Activated naive CD8-positive, alpha-beta T cell treated with anti-CD3 and anti-CD28 coated beads, Interleukin-2, amount 10 ng/mL, durations not matched to agents 7 days and 5 days (primary cell): ENCODE measurements around the gene FNDC3B. TPM values are rescaled to one million over a fixed set of nuclear protein-coding genes. Genes with fewer than 3 reads are reported as not detected.

ENCODE experiments used
- ATAC-seq: fragments of 150-1000 bp; cut with Tn5 transposase; one replicate; pipeline ENCODE4 v1.10.0; 2021; ENCODE audit warnings: low read depth, moderate library complexity
- POLR2A ChIA-PET: fragments of 350-600 bp; sonication (Branson Sonifier 250); formaldehyde crosslinking; loops from one replicate; lab custom pipeline; 2021; ENCODE audit warnings: antibody characterized with exemption; lab: Charles Lee
- DNase-seq: peaks from one replicate; pipeline ENCODE4 v3.0.0; 2021
- H3K27ac Mint-ChIP-seq: one replicate; pipeline ENCODE4 v1.8.0; 2022; ENCODE audit warnings: mild to moderate bottlenecking, mixed read lengths
- H3K27me3 Mint-ChIP-seq: one replicate; pipeline ENCODE4 v1.8.0; 2022; ENCODE audit warnings: mild to moderate bottlenecking, moderate library complexity, mixed read lengths
- H3K36me3 Mint-ChIP-seq: one replicate; pipeline ENCODE4 v1.8.0; 2021; ENCODE audit warnings: mild to moderate bottlenecking, mixed read lengths
- H3K4me1 Mint-ChIP-seq: one replicate; pipeline ENCODE4 v1.8.0; 2021; ENCODE audit warnings: mixed read lengths
- H3K4me3 Mint-ChIP-seq: one replicate; pipeline ENCODE4 v1.8.0; 2022; ENCODE audit warnings: mild to moderate bottlenecking, moderate library complexity, mixed read lengths
- H3K9me3 Mint-ChIP-seq: one replicate; pipeline ENCODE4 v1.8.0; 2021; ENCODE audit warnings: mixed read lengths
- total RNA-seq, 2 experiments: library from RNA; stranded (reverse); gene quantifications; one replicate each; pipeline ENCODE4 v1.2.3, GENCODE V29; 2021

Gene FNDC3B
- total RNA-seq, 2 experiments from 2014 or later = 15.8 to 16.3 TPM

DNA sequence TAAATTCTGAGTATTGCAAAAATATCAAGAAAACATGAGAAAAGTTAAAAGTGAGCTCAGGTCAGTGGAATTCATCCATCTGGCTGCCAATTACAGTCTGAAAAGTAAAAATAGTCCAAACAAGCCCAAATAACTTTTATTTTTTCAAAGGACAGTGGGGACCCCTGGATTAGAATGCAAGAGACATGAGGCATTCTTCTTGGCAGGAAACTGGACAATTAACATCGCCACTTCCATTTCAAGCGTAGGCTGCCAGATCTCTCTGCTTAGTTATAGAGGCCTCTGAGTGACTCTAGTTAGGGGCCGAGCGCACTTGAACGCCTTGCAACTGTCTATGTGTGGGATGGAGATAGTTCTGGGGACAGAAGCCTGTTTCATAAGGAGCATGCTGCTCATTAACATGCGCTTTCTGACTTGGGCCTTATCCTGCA lies 219.7 kb downstream of the FNDC3B start:
- DNase-seq (no peak), ATAC-seq (no peak)
- Mint-ChIP-seq H3K4me1 (peaks cover 3% of the 10 kb centered on the region), H3K9me3 (no peaks in the 10 kb centered on the region), H3K27ac (no peak overlapping the region), H3K4me3 (no peak overlapping the region), H3K36me3 (peaks cover 8% of the 10 kb centered on the region), H3K27me3 (no peaks in the 10 kb centered on the region)
- POLR2A ChIA-PET = no interaction called here

DNA sequence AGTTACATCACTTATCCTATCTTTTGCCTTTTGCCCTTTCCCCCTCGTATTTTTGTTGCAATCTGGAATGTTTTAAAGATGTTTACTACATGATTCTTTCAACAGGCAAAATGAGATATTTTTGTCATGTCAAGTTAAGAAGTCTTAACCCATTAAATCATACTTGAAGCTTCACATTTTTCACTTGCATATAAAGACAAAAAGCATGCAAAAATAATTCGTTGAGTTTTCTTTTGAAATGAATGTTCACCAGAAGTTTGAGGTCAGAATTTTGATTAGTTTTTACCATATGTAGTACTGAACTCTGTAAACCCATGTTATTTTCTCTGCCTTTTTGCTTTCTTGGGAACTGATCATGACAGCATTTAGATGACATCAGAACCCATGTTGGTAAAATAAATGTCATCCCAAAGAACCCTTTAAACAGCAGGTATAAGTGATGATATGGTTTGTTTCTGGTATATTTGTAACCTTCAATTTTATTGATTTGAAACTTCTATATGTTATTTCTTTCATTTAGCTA lies 220.4 kb downstream of the FNDC3B start:
- DNase-seq (no peak), ATAC-seq (no peak)
- Mint-ChIP-seq H3K4me3 (no peak overlapping the region), H3K27ac (no peak overlapping the region), H3K36me3 (peaks cover 6% of the 10 kb centered on the region), H3K4me1 (peaks cover 1% of the 10 kb centered on the region), H3K27me3 (no peaks in the 10 kb centered on the region), H3K9me3 (no peaks in the 10 kb centered on the region)
- POLR2A ChIA-PET = no interaction called here

DNA sequence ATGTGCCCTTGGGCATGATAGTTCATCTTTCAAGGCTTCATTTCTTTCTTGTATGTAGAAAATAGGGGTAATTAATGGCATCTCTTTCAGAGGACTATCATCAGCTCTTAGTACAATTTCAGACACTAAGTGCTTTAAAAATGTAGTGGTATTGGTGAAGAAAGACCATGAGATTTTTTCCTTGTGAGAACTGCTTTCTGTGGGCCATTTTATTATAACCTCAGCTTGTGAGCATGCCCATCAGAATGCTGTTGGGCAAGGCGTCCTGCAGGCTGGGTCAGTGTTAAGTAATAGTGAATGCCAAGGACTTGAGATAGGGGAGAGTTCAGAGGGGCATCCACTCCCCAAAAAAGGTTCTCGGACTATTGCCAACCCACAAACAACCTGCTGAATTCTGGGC lies 221.0 kb downstream of the FNDC3B start:
- Mint-ChIP-seq H3K27ac (no peak overlapping the region), H3K9me3 (no peaks in the 10 kb centered on the region), H3K36me3 (peaks cover 6% of the 10 kb centered on the region), H3K27me3 (no peaks in the 10 kb centered on the region), H3K4me3 (no peak overlapping the region), H3K4me1 (no peaks in the 10 kb centered on the region)
- no peak for DNase-seq
- ATAC-seq = no peak
- POLR2A ChIA-PET = no interaction called here

- DNase-seq = no peak
- H3K36me3 Mint-ChIP-seq = peaks cover 6% of the 10 kb centered on the region
- H3K27ac Mint-ChIP-seq = no peak overlapping the region
- no peaks in the 10 kb centered on the region for H3K9me3 Mint-ChIP-seq
- no peaks in the 10 kb centered on the region for H3K4me1 Mint-ChIP-seq
- no peaks in the 10 kb centered on the region for H3K27me3 Mint-ChIP-seq
- POLR2A ChIA-PET = no interaction called here
- no peak overlapping the region for H3K4me3 Mint-ChIP-seq
- no peak for ATAC-seq
Observed at GRCh38 chr3:172261054-172261453, 221.7 kb downstream of the FNDC3B start.

- no peak overlapping the region for H3K27ac Mint-ChIP-seq
- H3K27me3 Mint-ChIP-seq = no peaks in the 10 kb centered on the region
- POLR2A ChIA-PET = no interaction called here
- DNase-seq (no peak), ATAC-seq (no peak)
- H3K36me3 Mint-ChIP-seq = peaks cover 6% of the 10 kb centered on the region
- H3K9me3 Mint-ChIP-seq = no peaks in the 10 kb centered on the region
- no peak overlapping the region for H3K4me3 Mint-ChIP-seq
- H3K4me1 Mint-ChIP-seq = no peaks in the 10 kb centered on the region
Observed at GRCh38 chr3:172262991-172263608, 223.7 kb downstream of the FNDC3B start.

DNA sequence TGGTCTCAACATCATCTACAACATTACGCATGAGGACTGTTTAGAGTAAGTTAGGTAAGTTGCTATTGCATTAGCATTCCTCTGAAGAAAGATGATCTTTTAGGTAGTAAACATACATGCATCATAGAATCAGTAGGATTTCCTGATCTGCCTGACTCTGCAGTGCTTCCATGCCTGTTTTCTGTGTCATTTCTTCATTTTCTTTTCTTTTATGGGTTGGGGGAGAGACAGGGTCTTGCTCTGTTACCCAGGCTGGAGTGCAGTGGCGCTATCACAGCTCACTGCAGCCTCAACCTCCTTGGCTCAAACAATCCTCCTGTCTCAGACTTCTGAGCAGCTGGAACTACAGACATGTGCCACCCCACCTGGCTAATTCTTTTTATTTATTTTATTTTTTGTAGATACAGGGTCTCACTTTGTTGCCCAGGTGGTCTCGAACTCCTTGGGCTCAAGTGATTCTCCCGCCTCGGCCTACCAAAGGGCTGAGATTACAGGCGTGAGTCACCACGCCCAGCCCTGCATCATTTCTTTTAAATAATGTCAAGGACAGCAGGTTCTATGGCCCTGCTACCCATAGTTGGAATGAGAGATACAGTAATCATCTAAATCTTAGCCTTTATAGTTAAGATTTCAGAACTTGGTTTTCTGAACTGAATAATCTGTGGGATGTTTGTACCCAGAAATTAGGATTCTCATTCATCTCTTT lies 224.6 kb downstream of the FNDC3B start:
- H3K4me3 Mint-ChIP-seq = no peak overlapping the region
- H3K36me3 Mint-ChIP-seq = peaks cover 6% of the 10 kb centered on the region
- H3K9me3 Mint-ChIP-seq = no peaks in the 10 kb centered on the region
- POLR2A ChIA-PET = no interaction called here
- DNase-seq (no peak), ATAC-seq (no peak)
- no peaks in the 10 kb centered on the region for H3K4me1 Mint-ChIP-seq
- no peak overlapping the region for H3K27ac Mint-ChIP-seq
- H3K27me3 Mint-ChIP-seq = no peaks in the 10 kb centered on the region

GRCh38 chr3:172266103-172266502 lies 226.7 kb downstream of the FNDC3B start:
- H3K27me3 Mint-ChIP-seq = no peaks in the 10 kb centered on the region
- peaks cover 11% of the 10 kb centered on the region for H3K36me3 Mint-ChIP-seq
- no peaks in the 10 kb centered on the region for H3K4me1 Mint-ChIP-seq
- DNase-seq (no peak), ATAC-seq (no peak)
- H3K9me3 Mint-ChIP-seq = no peaks in the 10 kb centered on the region
- no peak overlapping the region for H3K27ac Mint-ChIP-seq
- POLR2A ChIA-PET = no interaction called here
- no peak overlapping the region for H3K4me3 Mint-ChIP-seq

DNA sequence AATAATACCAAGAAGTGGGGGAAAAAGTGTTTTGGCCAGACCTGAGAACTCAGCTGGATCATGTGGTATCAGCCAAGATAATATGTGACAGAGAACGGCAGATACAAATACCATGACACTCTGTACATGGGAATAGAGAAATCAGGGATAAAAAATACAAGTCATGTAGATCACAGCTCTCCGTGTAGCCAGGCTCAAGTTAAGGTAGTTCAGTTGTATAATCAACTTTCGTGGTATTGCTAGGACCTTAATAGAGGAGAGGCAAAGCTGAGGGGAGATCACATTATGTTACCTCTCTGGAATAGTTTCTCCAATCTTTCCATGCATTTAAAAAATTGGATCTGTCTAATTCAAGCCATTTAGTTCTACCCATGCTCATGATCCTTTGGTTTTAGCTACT lies 229.0 kb downstream of the FNDC3B start:
- peaks cover 9% of the 10 kb centered on the region for H3K36me3 Mint-ChIP-seq
- H3K4me3 Mint-ChIP-seq = no peak overlapping the region
- no peaks in the 10 kb centered on the region for H3K9me3 Mint-ChIP-seq
- POLR2A ChIA-PET = no interaction called here
- ATAC-seq = no peak
- no peak for DNase-seq
- no peaks in the 10 kb centered on the region for H3K4me1 Mint-ChIP-seq
- no peak overlapping the region for H3K27ac Mint-ChIP-seq
- no peaks in the 10 kb centered on the region for H3K27me3 Mint-ChIP-seq

- H3K27ac Mint-ChIP-seq = no peak overlapping the region
- POLR2A ChIA-PET = interaction anchor here (0.6 kb wide), 1 partner anchor 431 kb away, joined by 3 read pairs; no protein-coding TSS in a partner anchor
- H3K36me3 Mint-ChIP-seq = peaks cover 9% of the 10 kb centered on the region
- DNase-seq (no peak), ATAC-seq (no peak)
- H3K4me1 Mint-ChIP-seq = no peaks in the 10 kb centered on the region
- H3K4me3 Mint-ChIP-seq = no peak overlapping the region
- no peaks in the 10 kb centered on the region for H3K27me3 Mint-ChIP-seq
- no peaks in the 10 kb centered on the region for H3K9me3 Mint-ChIP-seq
Observed at GRCh38 chr3:172268868-172269267, 229.5 kb downstream of the FNDC3B start.

DNA sequence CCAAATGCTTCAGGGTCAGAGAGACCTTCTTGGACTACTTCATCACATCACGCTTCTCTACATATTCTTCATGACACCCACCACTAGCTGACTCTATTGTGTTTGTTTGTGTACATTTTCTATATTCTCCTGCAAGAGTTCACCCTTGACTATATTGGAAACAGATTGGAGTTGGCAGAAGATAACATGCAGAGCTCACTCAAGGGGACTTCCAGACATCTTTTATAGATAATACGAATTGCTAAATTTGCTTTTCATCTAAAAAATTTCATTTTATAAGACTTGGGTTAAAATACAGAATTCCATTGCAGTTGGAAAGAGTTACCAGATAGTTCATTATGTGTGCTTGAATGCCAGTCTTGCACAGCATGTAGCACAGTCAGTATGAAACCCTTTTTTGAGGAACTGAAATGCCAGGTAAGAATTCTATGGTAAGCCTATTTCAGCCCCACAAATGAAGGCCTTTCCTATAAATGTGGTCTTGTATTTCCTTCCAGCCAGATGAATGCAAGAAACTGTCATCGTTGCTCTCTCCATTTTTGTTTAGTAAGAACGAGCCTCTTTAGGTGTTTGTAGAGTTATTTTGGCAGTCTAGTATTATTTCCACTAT lies 231.3 kb downstream of the FNDC3B start:
- DNase-seq = no peak
- Mint-ChIP-seq H3K4me1 (no peaks in the 10 kb centered on the region), H3K27ac (no peak overlapping the region), H3K4me3 (no peak overlapping the region), H3K9me3 (no peaks in the 10 kb centered on the region), H3K27me3 (no peaks in the 10 kb centered on the region), H3K36me3 (peaks cover 9% of the 10 kb centered on the region)
- POLR2A ChIA-PET = no interaction called here
- ATAC-seq = no peak

DNA sequence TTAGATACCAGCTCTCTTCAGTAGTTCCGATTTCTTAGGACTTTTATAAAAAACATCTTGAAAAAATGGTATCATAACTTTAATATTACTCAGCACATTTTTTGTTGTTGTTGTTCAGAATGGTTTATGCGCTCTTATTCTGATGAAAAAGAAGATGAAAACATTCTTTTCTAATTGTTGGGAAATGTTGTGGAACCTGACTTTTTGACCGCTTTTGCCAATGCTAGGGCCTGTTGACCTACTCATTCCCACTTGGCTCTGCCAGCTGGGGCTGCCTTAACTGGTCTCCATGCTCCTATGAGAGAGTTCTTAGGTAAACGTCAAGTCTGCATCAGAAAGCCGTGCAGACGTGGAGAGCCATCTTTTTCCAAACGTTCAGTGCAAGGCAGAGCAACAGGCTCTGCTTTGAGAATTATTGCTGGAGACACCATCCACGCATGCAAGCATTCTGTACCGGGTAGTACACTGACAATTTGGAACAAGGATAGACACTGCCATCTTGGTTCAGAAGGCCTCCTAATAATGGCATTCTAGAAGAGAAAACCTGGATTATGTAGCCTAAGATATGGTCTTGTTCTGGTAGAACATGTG lies 232.1 kb downstream of the FNDC3B start:
- no peaks in the 10 kb centered on the region for H3K9me3 Mint-ChIP-seq
- H3K27ac Mint-ChIP-seq = no peak overlapping the region
- POLR2A ChIA-PET = no interaction called here
- H3K4me1 Mint-ChIP-seq = no peaks in the 10 kb centered on the region
- no peaks in the 10 kb centered on the region for H3K27me3 Mint-ChIP-seq
- H3K4me3 Mint-ChIP-seq = no peak overlapping the region
- DNase-seq (no peak), ATAC-seq (no peak)
- peaks cover 9% of the 10 kb centered on the region for H3K36me3 Mint-ChIP-seq

DNA sequence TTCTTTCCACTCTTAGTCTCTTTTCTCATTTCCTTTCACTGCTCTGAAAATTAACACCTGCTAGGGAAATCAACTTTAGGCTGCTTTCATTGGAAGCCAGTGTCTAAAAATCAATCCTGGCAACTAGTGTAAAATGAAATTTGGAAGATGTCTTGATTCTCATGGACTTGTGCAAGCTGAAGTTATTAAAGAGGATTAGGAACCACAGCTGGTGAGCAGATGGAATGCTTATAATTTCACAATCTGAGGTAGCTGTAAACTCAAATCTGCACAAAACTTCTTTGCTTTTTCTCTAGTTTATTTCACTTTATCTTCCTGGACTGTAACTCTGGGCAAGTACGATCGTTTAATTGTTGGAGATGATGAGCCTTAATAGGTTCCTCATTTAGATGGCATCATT lies 233.3 kb downstream of the FNDC3B start:
- no peaks in the 10 kb centered on the region for H3K4me1 Mint-ChIP-seq
- H3K27ac Mint-ChIP-seq = no peak overlapping the region
- H3K4me3 Mint-ChIP-seq = no peak overlapping the region
- DNase-seq (no peak), ATAC-seq (no peak)
- H3K27me3 Mint-ChIP-seq = no peaks in the 10 kb centered on the region
- H3K36me3 Mint-ChIP-seq = peaks cover 5% of the 10 kb centered on the region
- no peaks in the 10 kb centered on the region for H3K9me3 Mint-ChIP-seq
- POLR2A ChIA-PET = no interaction called here

- POLR2A ChIA-PET = no interaction called here
Observed at GRCh38 chr3:172273378-172273777, 234.0 kb downstream of the FNDC3B start.

More at GRCh38 chr3:172273378-172273777, 234.0 kb downstream of the FNDC3B start:
- H3K4me1 Mint-ChIP-seq = no peaks in the 10 kb centered on the region
- ATAC-seq (no peak), DNase-seq (no peak)
- H3K4me3 Mint-ChIP-seq = no peak overlapping the region
- H3K9me3 Mint-ChIP-seq = no peaks in the 10 kb centered on the region
- no peak overlapping the region for H3K27ac Mint-ChIP-seq
- H3K36me3 Mint-ChIP-seq = peaks cover 5% of the 10 kb centered on the region
- no peaks in the 10 kb centered on the region for H3K27me3 Mint-ChIP-seq
